ENCODE data around the gene RFXANK.

- no peak for TF ChIP-seq CTCF (IDR thresholded peaks at IDR 0.05; ENCODE audit: borderline replicate concordance, extremely low read depth, low read length, poor library complexity, severe bottlenecking)
- no peak for TF ChIP-seq EZH2 (IDR thresholded peaks at IDR 0.05; ENCODE audit: borderline replicate concordance, low read depth, low read length, severe bottlenecking)
Observed at GRCh38 chr19:19226204-19226603, 34.1 kb downstream of the RFXANK start.
